ENCODE measurements around the gene IPPK. TPM values are rescaled to one million over a fixed set of nuclear protein-coding genes. Genes with fewer than 3 reads are reported as not detected.

Gene IPPK
- total RNA-seq, 2 experiments from 2014 or later, result 9.4 to 9.7 TPM

- no peaks in the 10 kb centered on the region for H3K9me3 Mint-ChIP-seq
- H3K4me1 Mint-ChIP-seq, result peaks cover 10% of the 10 kb centered on the region
- no peaks in the 10 kb centered on the region for H3K27me3 Mint-ChIP-seq
- POLR2A ChIA-PET, result no interaction called here
- DNase-seq (no peak), ATAC-seq (ENCODE audit: low read depth) (no peak)
- H3K27ac Mint-ChIP-seq, result no peak overlapping the region
- H3K36me3 Mint-ChIP-seq, result peaks cover 8% of the 10 kb centered on the region
- H3K4me3 Mint-ChIP-seq, result no peak overlapping the region
Observed at GRCh38 chr9:92658611-92659010, 11.3 kb downstream of the IPPK start.

GRCh38 chr9:92658176-92658575 lies 11.8 kb downstream of the IPPK start:
- Mint-ChIP-seq H3K27ac (no peak overlapping the region), H3K27me3 (no peaks in the 10 kb centered on the region), H3K4me3 (no peak overlapping the region), H3K9me3 (no peaks in the 10 kb centered on the region), H3K4me1 (peaks cover 7% of the 10 kb centered on the region), H3K36me3 (peaks cover 7% of the 10 kb centered on the region)
- no peak for DNase-seq
- ATAC-seq (ENCODE audit: low read depth), result no peak
- POLR2A ChIA-PET, result no interaction called here

- H3K27ac Mint-ChIP-seq, result no peak overlapping the region
- no peak for DNase-seq
Observed at GRCh38 chr9:92657296-92658094, 12.4 kb downstream of the IPPK start.

GRCh38 chr9:92656537-92656925 lies 13.4 kb downstream of the IPPK start:
- Mint-ChIP-seq H3K4me3 (no peak overlapping the region), H3K36me3 (peaks cover 6% of the 10 kb centered on the region), H3K4me1 (peaks cover 3% of the 10 kb centered on the region), H3K9me3 (no peaks in the 10 kb centered on the region), H3K27me3 (no peaks in the 10 kb centered on the region), H3K27ac (no peak overlapping the region)
- DNase-seq, result peak; percentile 7
- POLR2A ChIA-PET, result no interaction called here
- no peak for ATAC-seq (ENCODE audit: low read depth)

More at GRCh38 chr9:92657296-92658094, 12.4 kb downstream of the IPPK start:
- no peak for ATAC-seq (ENCODE audit: low read depth)
- H3K27me3 Mint-ChIP-seq, result no peaks in the 10 kb centered on the region
- no peaks in the 10 kb centered on the region for H3K9me3 Mint-ChIP-seq
- POLR2A ChIA-PET, result no interaction called here
- H3K4me1 Mint-ChIP-seq, result peaks cover 6% of the 10 kb centered on the region
- no peak overlapping the region for H3K4me3 Mint-ChIP-seq
- peaks cover 7% of the 10 kb centered on the region for H3K36me3 Mint-ChIP-seq

- H3K36me3 Mint-ChIP-seq, result peaks cover 6% of the 10 kb centered on the region
- POLR2A ChIA-PET, result interaction anchor here (0.6 kb wide), 1 partner anchor 22 kb away, joined by 6 read pairs; no protein-coding TSS in a partner anchor
- ATAC-seq (ENCODE audit: low read depth) (no peak), DNase-seq (peak; percentile 13)
- H3K4me1 Mint-ChIP-seq, result peaks cover 1% of the 10 kb centered on the region
- H3K27me3 Mint-ChIP-seq, result no peaks in the 10 kb centered on the region
- no peak overlapping the region for H3K27ac Mint-ChIP-seq
- no peaks in the 10 kb centered on the region for H3K9me3 Mint-ChIP-seq
- H3K4me3 Mint-ChIP-seq, result no peak overlapping the region
Observed at GRCh38 chr9:92655896-92656536, 13.9 kb downstream of the IPPK start.

GRCh38 chr9:92655366-92655765 lies 14.6 kb downstream of the IPPK start:
- Mint-ChIP-seq H3K4me3 (no peak overlapping the region), H3K4me1 (peaks cover 1% of the 10 kb centered on the region)
- POLR2A ChIA-PET, result interaction anchor here (0.6 kb wide), 1 partner anchor 22 kb away, joined by 6 read pairs; no protein-coding TSS in a partner anchor

GRCh38 chr9:92654481-92655301 lies 15.2 kb downstream of the IPPK start:
- Mint-ChIP-seq H3K9me3 (no peaks in the 10 kb centered on the region), H3K27ac (no peak overlapping the region), H3K4me1 (peaks cover 1% of the 10 kb centered on the region), H3K4me3 (no peak overlapping the region), H3K36me3 (peaks cover 10% of the 10 kb centered on the region), H3K27me3 (no peaks in the 10 kb centered on the region)
- DNase-seq (peak; percentile 11), ATAC-seq (ENCODE audit: low read depth) (no peak)
- POLR2A ChIA-PET, result interaction anchor here (0.6 kb wide), 1 partner anchor 737 kb away, joined by 3 read pairs; no protein-coding TSS in a partner anchor

More at GRCh38 chr9:92655366-92655765, 14.6 kb downstream of the IPPK start:
- Mint-ChIP-seq H3K27ac (no peak overlapping the region), H3K36me3 (peaks cover 9% of the 10 kb centered on the region), H3K27me3 (no peaks in the 10 kb centered on the region), H3K9me3 (no peaks in the 10 kb centered on the region)
- ATAC-seq (ENCODE audit: low read depth), result no peak
- peak; percentile 4 for DNase-seq

GRCh38 chr9:92652461-92652860 lies 17.5 kb downstream of the IPPK start:
- H3K27me3 Mint-ChIP-seq, result no peaks in the 10 kb centered on the region
- H3K4me1 Mint-ChIP-seq, result peaks cover 1% of the 10 kb centered on the region
- no peak overlapping the region for H3K4me3 Mint-ChIP-seq
- POLR2A ChIA-PET, result interaction anchor here (0.7 to 1.2 kb wide), 2 partner anchors 18 to 246 kb away, joined by 3 to 5 read pairs; no protein-coding TSS in a partner anchor
- H3K36me3 Mint-ChIP-seq, result peaks cover 16% of the 10 kb centered on the region
- H3K9me3 Mint-ChIP-seq, result peaks cover 2% of the 10 kb centered on the region
- ATAC-seq (ENCODE audit: low read depth), result no peak
- no peak overlapping the region for H3K27ac Mint-ChIP-seq
- no peak for DNase-seq

GRCh38 chr9:92650839-92651621 lies 18.9 kb downstream of the IPPK start:
- Mint-ChIP-seq H3K9me3 (peaks cover 2% of the 10 kb centered on the region), H3K27me3 (no peaks in the 10 kb centered on the region), H3K36me3 (peaks cover 27% of the 10 kb centered on the region), H3K4me3 (no peak overlapping the region), H3K4me1 (peaks cover 1% of the 10 kb centered on the region), H3K27ac (no peak overlapping the region)
- peak; percentile 7 for DNase-seq
- POLR2A ChIA-PET, result no interaction called here
- no peak for ATAC-seq (ENCODE audit: low read depth)

- no peak overlapping the region for H3K27ac Mint-ChIP-seq
- POLR2A ChIA-PET, result no interaction called here
- no peak overlapping the region for H3K4me3 Mint-ChIP-seq
- peaks cover 2% of the 10 kb centered on the region for H3K9me3 Mint-ChIP-seq
- H3K27me3 Mint-ChIP-seq, result no peaks in the 10 kb centered on the region
- H3K36me3 Mint-ChIP-seq, result peaks cover 33% of the 10 kb centered on the region
- ATAC-seq (ENCODE audit: low read depth) (no peak), DNase-seq (no peak)
- no peaks in the 10 kb centered on the region for H3K4me1 Mint-ChIP-seq
Observed at GRCh38 chr9:92650296-92650695, 19.6 kb downstream of the IPPK start.

GRCh38 chr9:92649007-92649406 lies 20.9 kb downstream of the IPPK start:
- H3K36me3 Mint-ChIP-seq, result peaks cover 40% of the 10 kb centered on the region
- H3K9me3 Mint-ChIP-seq, result peaks cover 2% of the 10 kb centered on the region
- no peaks in the 10 kb centered on the region for H3K27me3 Mint-ChIP-seq
- H3K4me3 Mint-ChIP-seq, result no peak overlapping the region
- no peaks in the 10 kb centered on the region for H3K4me1 Mint-ChIP-seq
- POLR2A ChIA-PET, result no interaction called here
- DNase-seq, result peak; percentile 24
- ATAC-seq (ENCODE audit: low read depth), result no peak
- no peak overlapping the region for H3K27ac Mint-ChIP-seq

GRCh38 chr9:92648474-92648971 lies 21.4 kb downstream of the IPPK start:
- Mint-ChIP-seq H3K36me3 (peaks cover 42% of the 10 kb centered on the region), H3K27me3 (no peaks in the 10 kb centered on the region), H3K4me3 (no peak overlapping the region), H3K27ac (no peak overlapping the region), H3K9me3 (peaks cover 2% of the 10 kb centered on the region), H3K4me1 (no peaks in the 10 kb centered on the region)
- DNase-seq (peak; percentile 13), ATAC-seq (ENCODE audit: low read depth) (no peak)
- POLR2A ChIA-PET, result no interaction called here

All from activated naive CD8-positive, alpha-beta T cell treated with anti-CD3 and anti-CD28 coated beads, Interleukin-2, amount 10 ng/mL, durations not matched to agents 7 days and 5 days (primary cell).